ENCODE measurements around the gene VPS4B. TPM values are rescaled to one million over a fixed set of nuclear protein-coding genes. Genes with fewer than 3 reads are reported as not detected.

The VPS4B gene
- total and polyA plus RNA-seq, 2 donors (not counting 3 experiments of a cell fraction or from before 2014, with no cell fraction given), result 10.5 to 54.7 TPM

GRCh38 chr18:63433334-63433866 is 11.1 kb upstream of the VPS4B start:
- CTCF ChIA-PET, result interaction anchor here (2.0 kb wide), 1 partner anchor 417 kb away, joined by 5 read pairs; no protein-coding TSS in a partner anchor
- Histone ChIP-seq H3K4me1 (ENCODE audit: control insufficient read depth, extremely low read depth, insufficient read depth, low read length) (no peaks in the 10 kb centered on the region), H3K36me3 (ENCODE audit: control insufficient read depth in 2 of 2, extremely low read depth in 1 of 2, insufficient read depth in 2 of 2, low read length in 2 of 2) (no peaks in the 10 kb centered on the region), H3K9me3 (replicated peaks; ENCODE audit: control insufficient read depth, insufficient read depth, low read length) (no peaks in the 10 kb centered on the region), H2AFZ (ENCODE audit: low read depth, low read length) (no peak overlapping the region), H3K27me3 (ENCODE audit: control insufficient read depth in 2 of 2, insufficient read depth in 2 of 2, low read length in 2 of 2) (peaks cover 18 to 40% of the 10 kb centered on the region in 2 experiments), H3K4me3 (replicated peaks in 1 of 3; ENCODE audit: insufficient read depth in 1 of 3, low read depth in 1 of 3, low read length in 3 of 3) (no peak overlapping the region), H3K4me2 (ENCODE audit: insufficient read depth, low read length) (no peak overlapping the region), H3K9me1 (replicated peaks; ENCODE audit: control insufficient read depth, extremely low read depth, insufficient read depth, low read length) (no peaks in the 10 kb centered on the region), H4K20me1 (replicated peaks; ENCODE audit: control insufficient read depth, extremely low read depth, insufficient read depth, low read length) (no peaks in the 10 kb centered on the region), H3K9ac (replicated peaks; ENCODE audit: extremely low read depth, insufficient read depth, low read length) (no peak overlapping the region), H3K27ac (ENCODE audit: insufficient read depth, low read depth, low read length) (no peak overlapping the region), H3K79me2 (ENCODE audit: control insufficient read depth, insufficient read depth, low read length) (no peaks in the 10 kb centered on the region)
- DNase-seq (ENCODE audit: low read depth, low spot score) (no peak), FAIRE-seq (no peak)
- POLR2A ChIA-PET, result no interaction called here
- TF ChIP-seq CTCF (IDR thresholded peaks at IDR 0.05; ENCODE audit: extremely low read depth in 1 of 2, insufficient read depth in 1 of 2, low read depth in 1 of 2, low read length in 2 of 2) (no peak), GATA2 (IDR thresholded peaks at IDR 0.05; ENCODE audit: insufficient read depth, insufficient read length, low read depth, low read length) (no peak), POLR2AphosphoS5 (IDR thresholded peaks at IDR 0.05; ENCODE audit: insufficient read depth, low read depth, low read length) (no peak), MYC (IDR thresholded peaks at IDR 0.05; ENCODE audit: low read depth, low read length) (no peak), JUN (IDR thresholded peaks at IDR 0.05; ENCODE audit: borderline replicate concordance, insufficient read depth, insufficient read length, low read depth) (no peak), FOS (IDR thresholded peaks at IDR 0.05; ENCODE audit: borderline replicate concordance, insufficient read depth, low read length) (no peak), MAX (IDR thresholded peaks at IDR 0.05; ENCODE audit: insufficient read depth, insufficient read length) (no peak), EZH2 (IDR thresholded peaks at IDR 0.05; ENCODE audit: borderline replicate concordance, low read depth, low read length, severe bottlenecking) (no peak), POLR2A (IDR thresholded peaks at IDR 0.05; ENCODE audit: low read depth, low read length) (no peak)
- intact Hi-C loops (cut with micrococcal nuclease), result loop anchor here (10.0 kb wide), 1 partner anchor 199 kb away; no protein-coding TSS in a partner anchor
- no TSS peak for BruUV-seq (replicated peaks)
- dilution Hi-C loops (cut with MboI; ENCODE audit: extremely low pct_ligation_motif_present, low sequenced_read_pairs), result no loop called here
